Motor neuron (in vitro differentiated cells): ENCODE data around the gene TPST2. TPM values are rescaled to one million over a fixed set of nuclear protein-coding genes. Genes with fewer than 3 reads are reported as not detected.

Source experiments
- ATAC-seq, 8 experiments: fragments of 200-7000 bp; cut with Tn5 transposase; replicated peaks in 6 of 8; 2 replicates each; pipeline ENCODE4 v1.8.0; 2021; ENCODE audit warnings: mild to moderate bottlenecking in 8 of 8, moderate library complexity in 8 of 8
- H3K27ac ChIP-seq, 2 donors: fragments of 250-450 bp; sonication (Bioruptor Pico); 2 replicates each; pipeline ENCODE4 v1.9.0; 2021; ENCODE audit warnings: antibody characterized with exemption in 2 of 2, mild to moderate bottlenecking in 2 of 2, moderate library complexity in 1 of 2
- H3K4me1 ChIP-seq, 2 donors: fragments of 250-450 bp; sonication (Bioruptor Pico); replicated peaks in 1 of 2; 2 replicates each; pipeline ENCODE4 v1.6.1; 2021; ENCODE audit warnings: antibody characterized with exemption in 2 of 2, mild to moderate bottlenecking in 2 of 2, moderate library complexity in 1 of 2
- H3K4me3 ChIP-seq, 5 donors: fragments of 250-450 bp; sonication (Bioruptor Pico); 2 replicates each; pipeline ENCODE4 v1.9.0; 2021; ENCODE audit warnings: antibody characterized with exemption in 5 of 5, mild to moderate bottlenecking in 5 of 5, moderate library complexity in 4 of 5
- WGBS, 10 experiments: fragments of 450-650 bp; shearing (Covaris generic); methylation state at CpG; one replicate each; pipeline ENCODE4 v1.0.0; 2022; 5-methylcytosine and 5-hydroxymethylcytosine counted together
- in situ Hi-C, 9 experiments: fragments of 400-800 bp; cut with MboI; loops; one replicate each; pipeline ENCODE4 v1.15.0; 2021; ENCODE audit warnings: low sequenced_read_pairs in 9 of 9, low pct_unique_long_range_greater_than_20kb in 2 of 9; ENCODE audit not compliant: unreplicated experiment in 9 of 9
- total RNA-seq, 8 experiments: library from RNA; unstranded; fragments of 300-600 nt; gene quantifications; 2 replicates each; pipeline versions ENCODE4 v1.2.3 to v1.2.4, GENCODE V29; 2022

Gene TPST2
- total RNA-seq, 8 experiments from 2014 or later: 7.9 to 24.1 (median 9.5) TPM

DNA sequence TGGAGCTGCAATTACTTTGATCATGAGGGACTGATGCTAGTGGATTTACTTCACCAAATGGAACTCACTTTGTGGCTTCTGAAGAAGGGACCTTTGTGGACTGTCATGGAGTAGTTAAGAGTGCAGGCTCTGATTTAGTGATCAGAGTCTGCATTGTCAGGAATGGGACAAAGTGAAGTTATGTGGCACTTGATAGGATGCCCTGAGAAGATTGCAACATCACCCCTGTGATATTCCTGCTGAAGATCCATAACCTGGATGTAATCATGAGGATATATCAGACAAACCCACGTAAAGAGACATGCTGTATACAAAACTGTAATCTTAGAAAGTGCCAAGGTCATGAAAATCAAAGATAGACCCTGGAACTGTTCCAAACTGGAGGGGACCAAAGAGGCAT, 76.1 kb downstream of the TPST2 start:
- no peak overlapping the region for H3K27ac ChIP-seq
- H3K4me3 ChIP-seq: peak overlapping the region in 2 of 5 donors; percentile 81 to 87
- ATAC-seq: no peak
- H3K4me1 ChIP-seq: peaks cover 12 to 22% of the 10 kb centered on the region in 2 donors
- 29 to 100% (median 71%) methylated on average over 1 of the region's 1 CpG; no CpG with 5 or more reads in 2 of the 10 experiments for WGBS, 10 experiments
- in situ Hi-C loops: no loop called here

DNA sequence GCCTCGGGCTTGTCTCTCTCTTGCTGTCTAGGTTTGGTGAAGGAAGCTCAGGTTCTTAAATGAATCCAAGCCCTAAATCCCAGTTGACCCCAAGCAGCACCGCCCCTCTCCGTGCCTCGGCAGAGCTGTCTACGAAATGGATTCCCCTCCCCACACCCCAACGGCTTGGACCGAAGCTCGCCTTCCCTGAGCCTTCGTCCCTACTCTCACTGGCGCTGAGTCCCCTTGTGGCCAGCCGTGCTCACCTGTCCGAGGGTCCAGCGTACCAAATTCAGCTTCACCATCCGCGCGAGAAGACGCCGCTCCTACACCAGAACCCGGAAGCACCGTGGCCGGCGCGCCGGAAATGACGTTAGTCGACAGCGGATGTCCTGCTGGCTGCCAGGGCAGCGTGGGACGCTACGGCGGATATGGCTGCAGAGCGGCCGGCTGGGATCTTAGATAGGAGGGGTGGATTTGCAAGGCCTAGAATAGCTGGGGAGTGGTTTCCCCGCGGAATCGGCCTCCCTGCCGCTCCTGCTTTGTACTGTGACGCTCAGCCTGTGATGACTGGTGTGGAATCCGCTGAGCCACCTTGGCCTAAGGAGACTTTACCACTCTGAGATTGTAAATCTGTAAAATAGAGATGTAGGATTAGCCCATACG, 77.7 kb downstream of the TPST2 start, which contains the start of gene TFIP11:
TFIP11 (minus strand) TSS at position 325 of the 645 bp plus-strand sequence. CDS start 2,201 bp downstream, outside the sequence.
- peak within 1 kb of the TSS; percentile 51 to 87 (median 81) for H3K4me3 ChIP-seq
- in situ Hi-C loops: no loop called here
- H3K4me1 ChIP-seq: peaks cover 7 to 22% of the 10 kb centered on the region in 2 donors
- ATAC-seq: peak; percentile 97 to 100 (median 99)
- H3K27ac ChIP-seq: peak within 1 kb of the TSS; percentile 91 to 94
- 0 to 1% (median 0%) methylated on average over 1 to 21 of the region's 40 CpGs; no CpG with 5 or more reads in 2 of the 10 experiments for WGBS, 10 experiments

DNA sequence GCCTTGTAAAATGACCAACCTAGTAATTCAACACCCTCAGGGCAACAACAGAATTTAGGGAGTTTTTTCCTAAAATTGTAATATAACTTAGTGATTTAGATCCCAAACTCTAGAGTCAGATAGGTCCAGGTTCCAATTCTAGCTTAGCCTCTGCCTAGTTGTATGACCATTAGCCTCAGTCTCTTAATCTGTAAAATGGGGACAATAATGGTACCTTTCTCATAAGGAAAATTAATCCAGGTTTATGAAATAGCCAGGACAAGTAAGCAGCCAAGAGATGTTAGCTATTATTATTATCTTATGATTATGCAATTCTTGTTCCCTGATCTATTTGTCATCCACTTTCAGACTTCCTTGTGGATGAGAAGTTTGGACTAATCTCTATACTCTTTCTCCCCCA, 81.8 kb downstream of the TPST2 start:
- no peak for ATAC-seq

GRCh38 chr22:26503758-26504157, 86.2 kb downstream of the TPST2 start:
- Histone ChIP-seq H3K4me3 (no peak overlapping the region), H3K27ac (no peak overlapping the region), H3K4me1 (no peaks in the 10 kb centered on the region)
- in situ Hi-C loops: no loop called here
- 0 to 100% (median 100%) methylated on average over 1 of the region's 1 CpG; no CpG with 5 or more reads in 3 of the 10 experiments for WGBS, 10 experiments
- no peak for ATAC-seq

More for the DNA sequence above, 81.8 kb downstream of the TPST2 start:
- Histone ChIP-seq H3K27ac (no peak overlapping the region), H3K4me3 (no peak overlapping the region), H3K4me1 (peaks cover 2 to 11% of the 10 kb centered on the region in 2 donors)
- in situ Hi-C loops: no loop called here

- in situ Hi-C loops: no loop called here
- H3K4me3 ChIP-seq: no peak overlapping the region
- no peaks in the 10 kb centered on the region for H3K4me1 ChIP-seq
- 38 to 100% (median 83%) methylated on average over 1 to 3 of the region's 3 CpGs; no CpG with 5 or more reads in 4 of the 10 experiments for WGBS, 10 experiments
- peak in 5 of 8 experiments; percentile 47 to 86 (median 54) for ATAC-seq
- H3K27ac ChIP-seq: no peak overlapping the region
Measured at GRCh38 chr22:26502688-26503561, 87.0 kb downstream of the TPST2 start.

DNA sequence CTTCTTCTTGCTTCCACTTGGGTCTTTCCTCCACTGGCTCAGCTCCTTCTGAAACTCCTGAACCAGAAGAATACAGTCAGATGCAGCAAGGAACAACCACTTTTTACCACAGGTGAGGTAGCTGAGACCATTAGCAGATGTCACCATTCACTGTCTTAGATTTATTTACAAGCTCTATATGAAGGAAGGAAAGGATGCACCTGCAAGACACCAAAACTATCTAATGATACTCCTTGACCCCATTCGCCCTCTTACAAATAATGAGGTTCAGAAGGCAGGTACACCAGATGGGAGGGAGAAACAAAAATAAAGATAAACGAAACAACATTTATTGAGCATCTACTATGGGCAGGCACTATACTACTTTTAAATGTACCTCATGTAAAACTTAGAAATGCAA, 87.9 kb downstream of the TPST2 start:
- 0 to 100% (median 75%) methylated on average over 1 to 2 of the region's 2 CpGs; no CpG with 5 or more reads in 2 of the 10 experiments for WGBS, 10 experiments
- no peak overlapping the region for H3K27ac ChIP-seq
- H3K4me3 ChIP-seq: no peak overlapping the region
- no peaks in the 10 kb centered on the region for H3K4me1 ChIP-seq
- in situ Hi-C loops: no loop called here
- ATAC-seq: no peak

GRCh38 chr22:26499188-26499703, 90.7 kb downstream of the TPST2 start:
- ATAC-seq: no peak
- Histone ChIP-seq H3K4me3 (no peak overlapping the region), H3K27ac (no peak overlapping the region), H3K4me1 (no peaks in the 10 kb centered on the region)
- in situ Hi-C loops: no loop called here
- WGBS, 10 experiments: 80 to 100% (median 98%) methylated on average over 1 to 5 of the region's 25 CpGs; no CpG with 5 or more reads in 4 of the 10 experiments

- no peak overlapping the region for H3K27ac ChIP-seq
- 70 to 100% (median 90%) methylated on average over 1 to 3 of the region's 4 CpGs; no CpG with 5 or more reads in 2 of the 10 experiments for WGBS, 10 experiments
- H3K4me1 ChIP-seq: no peaks in the 10 kb centered on the region
- H3K4me3 ChIP-seq: no peak overlapping the region
- in situ Hi-C loops: no loop called here
- ATAC-seq: no peak
Measured at GRCh38 chr22:26496456-26496855, 93.5 kb downstream of the TPST2 start.

DNA sequence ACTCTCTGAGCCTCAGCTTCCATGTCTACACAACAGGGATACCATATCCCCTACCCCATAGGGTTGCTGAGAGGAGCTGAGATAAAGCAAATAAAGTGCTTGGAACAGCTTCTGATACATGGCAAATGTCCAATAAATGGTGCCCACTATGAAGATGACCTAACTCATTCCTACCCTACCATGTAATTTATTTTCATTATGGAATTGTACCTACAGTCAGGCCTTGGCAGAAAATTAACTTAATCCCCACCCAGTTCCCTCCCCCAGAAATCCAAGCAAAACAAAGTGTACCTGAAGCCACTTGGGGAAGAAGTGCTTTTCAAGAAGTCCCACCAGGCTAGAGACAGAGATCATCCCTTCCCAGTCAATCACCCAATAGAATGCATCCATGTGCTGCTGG, 95.4 kb downstream of the TPST2 start:
- H3K27ac ChIP-seq: no peak overlapping the region

DNA sequence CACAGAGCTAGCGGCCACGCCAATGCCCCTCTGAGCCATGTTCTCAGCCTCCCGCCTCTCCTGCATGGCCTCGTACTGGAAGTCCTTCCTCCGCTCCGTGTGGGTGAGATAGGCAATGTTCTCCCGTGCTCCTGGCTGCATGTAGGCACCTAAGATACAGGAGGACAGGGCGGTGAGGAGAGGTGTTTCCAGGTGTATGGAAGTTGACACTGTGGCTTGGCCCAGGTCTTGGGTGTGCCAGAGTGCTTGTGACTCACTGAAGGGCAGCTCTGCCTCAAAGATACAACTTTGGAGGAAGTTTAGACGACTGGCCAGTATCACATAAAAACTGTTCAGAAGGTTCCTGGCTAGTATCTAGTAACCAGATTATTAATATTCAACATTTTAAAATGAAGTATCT, 97.7 kb downstream of the TPST2 start:
- no peak overlapping the region for H3K27ac ChIP-seq
- no peaks in the 10 kb centered on the region for H3K4me1 ChIP-seq
- no peak for ATAC-seq
- no peak overlapping the region for H3K4me3 ChIP-seq
- in situ Hi-C loops: no loop called here
- 83 to 100% (median 97%) methylated on average over 1 to 5 of the region's 9 CpGs; no CpG with 5 or more reads in 4 of the 10 experiments for WGBS, 10 experiments

More for the DNA sequence above, 95.4 kb downstream of the TPST2 start:
- no peak overlapping the region for H3K4me3 ChIP-seq
- in situ Hi-C loops: no loop called here
- no peak for ATAC-seq
- no peaks in the 10 kb centered on the region for H3K4me1 ChIP-seq

GRCh38 chr22:26489447-26490036, 100.4 kb downstream of the TPST2 start:
- 75 to 100% (median 93%) methylated on average over 1 to 4 of the region's 4 CpGs; no CpG with 5 or more reads in 2 of the 10 experiments for WGBS, 10 experiments
- H3K4me1 ChIP-seq: peaks cover 4 to 7% of the 10 kb centered on the region in 2 donors
- peak in 2 of 8 experiments; percentile 18 to 58 for ATAC-seq
- in situ Hi-C loops: no loop called here
- no peak overlapping the region for H3K4me3 ChIP-seq
- no peak overlapping the region for H3K27ac ChIP-seq

DNA sequence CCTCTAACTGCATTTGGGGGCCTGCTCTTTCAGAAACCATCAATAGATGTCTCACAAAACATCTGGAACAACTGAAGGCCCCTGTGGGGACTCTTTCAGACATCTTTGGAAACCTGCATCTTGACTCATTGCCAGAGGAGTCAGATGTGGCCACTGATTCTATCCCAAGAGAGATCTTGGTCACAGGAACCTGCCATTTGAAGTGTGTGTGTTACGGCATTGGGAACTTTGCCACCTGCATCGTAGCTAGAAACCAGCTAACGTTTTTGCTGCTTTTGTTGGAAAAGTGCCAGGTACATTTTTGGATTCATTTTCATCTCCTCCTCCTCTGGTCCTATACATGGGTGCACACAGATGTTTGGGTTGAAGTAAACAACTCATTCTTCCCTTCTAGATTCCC, 101.9 kb downstream of the TPST2 start:
- H3K4me3 ChIP-seq: no peak overlapping the region
- H3K27ac ChIP-seq: no peak overlapping the region
- in situ Hi-C loops: no loop called here
- WGBS, 10 experiments: 10 to 76% (median 46%) methylated on average over 1 to 3 of the region's 3 CpGs; no CpG with 5 or more reads in 4 of the 10 experiments
- peaks cover 7 to 8% of the 10 kb centered on the region in 2 donors for H3K4me1 ChIP-seq
- ATAC-seq: no peak

- ATAC-seq: no peak
- H3K4me1 ChIP-seq: peaks cover 18 to 24% of the 10 kb centered on the region in 2 donors
- no peak overlapping the region for H3K4me3 ChIP-seq
- in situ Hi-C loops: no loop called here
- H3K27ac ChIP-seq: no peak overlapping the region
- WGBS, 10 experiments: 71 to 100% (median 92%) methylated on average over 2 to 5 of the region's 5 CpGs
Measured at GRCh38 chr22:26486394-26486793, 103.5 kb downstream of the TPST2 start.
